Measurements from ENCODE around the gene FAM234B.
"Not testable (repeated sequence)": the region's sequence is repeated elsewhere in the genome, so short reads cannot be mapped to it uniquely, and the experiment has no call there.

Gene FAM234B

DNA sequence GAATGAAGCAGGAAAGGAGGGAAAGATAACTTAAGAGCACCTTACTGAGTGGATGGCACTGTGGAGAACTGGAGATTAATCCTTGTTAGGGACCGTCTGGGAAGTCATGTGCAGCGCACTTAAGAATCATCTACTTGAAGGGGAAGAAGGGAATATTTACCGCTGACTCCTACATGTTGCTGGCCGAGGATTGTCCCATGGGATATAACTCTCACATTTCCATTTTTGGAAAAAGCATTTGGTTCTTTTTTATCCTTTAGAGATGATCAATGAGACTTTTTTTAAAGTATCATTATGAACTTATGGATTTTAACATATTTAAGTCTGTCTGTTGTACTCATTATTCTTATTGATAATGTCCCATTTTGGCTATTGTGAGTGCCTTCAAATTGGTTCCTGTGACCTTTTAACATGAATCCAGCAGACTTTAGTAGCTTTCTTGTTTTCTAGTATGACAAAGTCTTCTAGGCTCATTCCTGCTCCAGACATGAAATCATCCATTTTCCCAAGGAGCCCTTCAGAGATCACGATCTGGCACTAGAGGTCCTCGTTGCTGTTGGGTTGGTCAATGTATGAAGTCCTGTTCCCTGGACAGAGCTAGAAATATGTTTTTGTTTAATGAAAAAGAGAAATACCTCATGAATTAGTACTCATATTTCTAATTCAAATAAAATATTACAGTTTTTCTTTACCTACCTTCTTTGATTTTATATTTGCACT lies 20.2 kb upstream of the FAM234B start:
- DNase-seq (ENCODE audit: low read depth) = no peak

- no peak for DNase-seq (ENCODE audit: low read depth)
These were observed 19.7 kb upstream of the FAM234B start for GRCh38 chr12:13024531-13024916.

DNA sequence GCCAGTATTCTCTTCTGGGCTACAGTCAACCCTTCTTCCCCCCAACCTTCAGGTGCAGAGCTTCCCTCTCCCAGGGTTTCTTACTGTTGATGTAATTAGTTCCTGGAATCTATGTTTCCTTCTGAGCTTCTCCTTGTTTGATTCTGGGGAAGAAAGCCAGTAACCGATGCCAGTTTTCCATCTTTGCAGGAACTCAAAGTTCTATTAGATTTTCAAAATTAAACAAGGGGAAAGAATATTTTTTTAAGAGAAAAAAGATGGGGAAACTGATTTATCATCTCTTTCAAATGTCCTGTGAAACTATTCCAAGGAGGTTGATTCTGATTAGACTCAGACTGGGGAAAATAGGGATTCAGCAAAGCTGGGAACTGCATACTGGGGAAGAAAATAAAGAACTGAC lies 17.9 kb upstream of the FAM234B start:
- no peak for DNase-seq (ENCODE audit: low read depth)

DNA sequence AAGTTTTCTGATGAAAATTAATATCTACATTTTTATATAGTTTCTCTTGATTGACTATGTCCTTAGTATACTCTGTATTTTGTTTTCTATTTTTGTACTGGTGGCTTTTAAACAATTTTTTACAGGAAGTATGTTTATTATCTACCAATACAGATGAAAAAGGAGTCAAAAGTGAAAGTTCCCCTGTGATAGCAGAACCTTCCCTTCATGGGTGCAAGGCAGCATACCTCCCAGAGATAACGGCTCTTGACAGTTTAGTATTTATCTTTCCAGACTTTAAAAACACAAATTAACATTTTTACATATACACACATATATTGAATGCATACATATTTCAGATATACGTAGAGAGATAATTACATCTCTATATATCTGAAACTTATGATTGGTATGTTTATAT lies 17.1 kb upstream of the FAM234B start:
- DNase-seq (ENCODE audit: low read depth) = no peak

DNA sequence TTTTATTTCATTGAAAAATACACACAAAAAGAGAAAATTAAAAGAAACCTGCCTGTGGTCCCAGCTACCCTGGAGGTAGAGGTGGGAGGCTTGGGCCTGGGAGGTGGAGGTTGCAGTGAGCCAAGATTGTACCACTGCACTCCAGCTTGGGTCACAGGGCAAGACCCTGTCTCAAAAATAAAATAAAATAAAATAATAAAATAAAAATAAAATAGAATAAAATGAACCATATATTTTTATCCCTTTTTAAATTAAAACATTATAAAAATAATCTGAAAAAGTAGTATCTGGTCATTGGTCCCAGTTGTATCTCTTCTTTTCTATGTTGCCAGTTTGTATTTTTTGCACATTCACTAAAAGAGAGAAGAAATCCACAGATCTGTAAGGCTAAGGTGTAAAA lies 16.7 kb upstream of the FAM234B start:
- DNase-seq (ENCODE audit: low read depth) = no peak

- no peak for DNase-seq (ENCODE audit: low read depth)
These were observed 15.2 kb upstream of the FAM234B start for GRCh38 chr12:13028825-13029570.

- no peak for DNase-seq (ENCODE audit: low read depth)
These were observed 13.5 kb upstream of the FAM234B start for GRCh38 chr12:13030541-13031291.

DNA sequence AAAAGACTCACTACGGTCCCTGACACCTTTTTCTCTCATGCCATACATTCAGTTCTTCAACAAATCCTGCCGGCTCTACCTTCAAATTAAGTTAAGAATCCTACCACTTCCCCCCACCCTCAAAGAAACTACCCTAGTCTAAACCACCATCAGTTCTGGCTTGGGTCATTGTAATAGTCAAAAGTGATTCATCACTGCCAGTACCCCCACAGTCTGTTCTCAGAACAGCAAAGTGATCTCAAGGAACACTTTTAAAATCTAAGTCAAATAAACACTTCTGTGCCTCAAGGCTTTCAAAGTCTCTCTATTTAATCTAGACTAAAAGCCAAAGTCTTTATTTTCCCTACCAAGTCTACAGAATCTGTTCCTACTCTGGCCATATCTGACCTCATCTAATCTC lies 12.0 kb upstream of the FAM234B start:
- no peak for DNase-seq (ENCODE audit: low read depth)

- no peak for DNase-seq (ENCODE audit: low read depth)
These were observed 10.7 kb upstream of the FAM234B start for GRCh38 chr12:13033476-13033875.

- not testable (repeated sequence) for DNase-seq (ENCODE audit: low read depth)
These were observed 8.8 kb upstream of the FAM234B start for GRCh38 chr12:13035335-13035734.

DNA sequence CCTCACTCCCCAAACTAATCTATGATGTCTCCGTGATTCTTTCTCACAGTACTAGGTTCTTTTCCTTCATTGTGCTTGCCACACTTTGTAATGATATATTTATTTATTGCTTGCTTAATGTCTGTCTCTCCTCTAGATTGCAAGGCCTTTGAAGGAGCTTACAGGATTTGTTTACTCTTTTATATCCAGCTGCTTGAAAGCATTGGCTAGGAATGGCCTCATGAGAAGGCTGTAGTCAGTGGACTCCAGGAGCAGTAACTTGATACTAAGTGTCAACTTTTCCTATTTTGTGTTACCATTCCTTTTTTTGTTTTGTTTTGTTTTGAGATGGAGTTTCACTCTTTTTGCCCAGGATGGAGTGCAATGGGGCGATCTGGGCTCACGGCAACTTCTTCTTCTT lies 7.3 kb upstream of the FAM234B start:
- no peak for DNase-seq (ENCODE audit: low read depth)

- no peak for DNase-seq (ENCODE audit: low read depth)
These were observed 5.6 kb upstream of the FAM234B start for GRCh38 chr12:13038491-13039161.

GRCh38 chr12:13039328-13039956 lies 4.7 kb upstream of the FAM234B start:
- no peak for DNase-seq (ENCODE audit: low read depth)

DNA sequence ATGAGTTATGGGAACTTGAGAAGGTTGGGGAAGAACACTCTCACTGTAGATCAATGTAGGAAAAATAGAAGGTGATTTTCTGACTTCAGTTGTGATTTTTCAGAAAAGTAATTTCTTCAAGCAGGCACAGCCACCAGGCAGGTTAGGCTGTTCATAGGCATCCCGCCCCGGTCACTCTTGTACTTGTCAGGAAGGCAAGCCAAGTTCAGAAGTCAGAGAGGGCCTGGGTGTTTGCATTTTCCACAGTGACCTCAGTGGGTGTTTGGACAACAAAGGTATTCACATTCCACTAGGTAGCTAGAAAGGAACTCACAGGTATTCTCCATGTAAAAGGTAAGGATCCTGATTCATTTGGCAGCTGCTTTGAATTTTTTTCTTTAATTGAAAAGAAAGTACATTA lies 3.0 kb upstream of the FAM234B start:
- DNase-seq (ENCODE audit: low read depth) = no peak

DNA sequence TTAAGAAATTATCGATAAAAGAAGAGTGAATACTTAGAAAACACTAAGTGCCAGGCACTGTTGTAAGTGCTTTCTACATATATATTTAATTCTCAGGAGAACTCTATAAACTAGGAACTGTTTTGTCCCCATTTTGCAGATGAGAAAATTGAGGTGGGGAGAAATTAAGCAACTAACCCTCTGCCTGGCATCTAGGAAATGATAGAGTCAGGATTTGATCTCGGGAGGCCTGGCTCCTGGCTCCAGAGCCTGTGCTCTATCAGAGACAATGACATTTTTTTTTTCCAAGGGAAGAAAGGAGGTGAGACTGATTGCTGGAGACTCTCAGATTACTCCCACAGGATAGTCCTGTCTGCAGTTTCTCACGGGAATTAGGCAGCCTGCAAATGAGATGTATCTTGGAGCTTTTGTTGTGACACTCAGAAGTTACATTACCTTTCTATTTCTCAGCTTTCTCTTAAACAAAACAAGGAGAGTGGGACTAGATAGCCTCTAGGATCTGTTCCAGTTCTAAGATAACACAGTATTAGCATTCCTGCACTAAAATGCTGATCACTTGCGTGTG lies 1.4 kb upstream of the FAM234B start:
- DNase-seq (ENCODE audit: low read depth) = no peak

GRCh38 chr12:13044906-13045299 lies 722 bp downstream of the FAM234B start:
- no peak for DNase-seq (ENCODE audit: low read depth)

DNA sequence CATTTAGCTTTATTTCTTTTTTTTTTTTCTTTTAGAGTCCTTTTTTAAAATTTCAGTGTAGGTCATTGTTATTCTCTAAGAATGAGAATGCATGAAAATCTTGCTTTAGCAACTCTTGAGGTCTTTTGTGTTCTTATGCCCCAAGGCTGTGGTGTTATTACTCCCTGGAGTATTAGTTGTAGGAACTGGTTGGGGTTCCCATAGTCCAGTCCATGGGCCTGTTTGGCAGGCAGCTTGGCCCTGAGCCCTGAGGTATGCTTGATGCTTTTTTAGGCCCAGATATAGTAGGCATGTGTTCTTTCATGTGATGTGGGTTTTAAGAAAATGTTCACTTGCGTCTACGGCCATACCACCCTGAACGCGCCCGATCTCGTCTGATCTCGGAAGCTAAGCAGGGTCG lies 1.6 kb downstream of the FAM234B start:
- no peak for DNase-seq (ENCODE audit: low read depth)

DNA sequence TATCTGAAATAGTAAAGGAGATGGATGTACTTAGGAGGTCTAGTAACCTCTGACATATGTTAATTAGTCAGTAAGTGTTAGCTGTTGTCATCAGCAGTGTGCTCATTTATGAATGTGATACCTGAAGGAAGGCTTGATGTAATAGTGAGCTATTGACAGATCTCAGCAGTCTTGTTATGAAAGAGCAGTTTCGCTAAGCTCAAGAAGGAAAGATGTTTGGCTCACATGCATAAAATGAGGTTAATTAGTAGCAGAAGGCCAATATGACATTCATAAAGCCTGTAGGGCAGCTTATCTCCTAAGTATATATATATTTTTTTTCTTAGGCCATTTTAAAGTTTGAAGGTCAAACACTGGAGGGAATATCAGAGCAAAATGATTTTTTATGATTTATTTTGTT lies 2.8 kb downstream of the FAM234B start:
- DNase-seq (ENCODE audit: low read depth) = no peak

- DNase-seq (ENCODE audit: low read depth) = no peak
These were observed 5.6 kb downstream of the FAM234B start for GRCh38 chr12:13049816-13050215.

GRCh38 chr12:13052421-13052820 lies 8.2 kb downstream of the FAM234B start:
- DNase-seq (ENCODE audit: low read depth) = no peak

- DNase-seq (ENCODE audit: low read depth) = not testable (repeated sequence)
These were observed 9.4 kb downstream of the FAM234B start for GRCh38 chr12:13053617-13054016.

DNA sequence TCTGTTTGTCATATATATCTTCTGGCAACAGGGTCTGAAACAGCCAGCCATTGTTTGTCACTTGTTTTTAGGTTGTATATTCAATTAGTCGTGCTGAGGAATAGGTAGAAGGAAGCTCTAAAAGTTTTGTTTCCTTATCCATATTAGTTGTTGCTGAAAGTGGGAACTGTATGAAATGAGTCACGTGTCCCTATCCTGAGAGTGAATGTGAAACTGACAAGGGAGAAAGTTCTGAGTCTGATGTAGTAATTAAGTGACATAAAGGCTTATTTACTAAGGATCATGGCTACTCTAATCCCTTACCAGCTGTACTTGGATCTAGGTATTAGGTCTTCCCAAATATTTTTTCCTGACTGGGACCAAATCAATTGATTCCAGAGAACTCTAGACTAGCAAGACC lies 16.4 kb downstream of the FAM234B start:
- DNase-seq (ENCODE audit: low read depth) = no peak
